Skeletal muscle cell (primary cell): ENCODE measurements around the gene TUBB4B.
"Not testable (repeated sequence)": the region's sequence is repeated elsewhere in the genome, so short reads cannot be mapped to it uniquely, and the experiment has no call there.

ENCODE experiments used
- DNase-seq: peaks from one replicate; pipeline ENCODE4 v3.0.0-alpha.2; 2010; ENCODE audit warnings: low read depth
- H3K4me3 ChIP-seq: 2 replicates; pipeline ENCODE4 v1.5.1; 2011; ENCODE audit warnings: low read depth, mild to moderate bottlenecking, control low read depth, low read length, moderate library complexity

The TUBB4B gene

GRCh38 chr9:137234055-137234697, 6.9 kb upstream of the TUBB4B start:
- H3K4me3 ChIP-seq: no peak overlapping the region
- DNase-seq: no peak

DNA sequence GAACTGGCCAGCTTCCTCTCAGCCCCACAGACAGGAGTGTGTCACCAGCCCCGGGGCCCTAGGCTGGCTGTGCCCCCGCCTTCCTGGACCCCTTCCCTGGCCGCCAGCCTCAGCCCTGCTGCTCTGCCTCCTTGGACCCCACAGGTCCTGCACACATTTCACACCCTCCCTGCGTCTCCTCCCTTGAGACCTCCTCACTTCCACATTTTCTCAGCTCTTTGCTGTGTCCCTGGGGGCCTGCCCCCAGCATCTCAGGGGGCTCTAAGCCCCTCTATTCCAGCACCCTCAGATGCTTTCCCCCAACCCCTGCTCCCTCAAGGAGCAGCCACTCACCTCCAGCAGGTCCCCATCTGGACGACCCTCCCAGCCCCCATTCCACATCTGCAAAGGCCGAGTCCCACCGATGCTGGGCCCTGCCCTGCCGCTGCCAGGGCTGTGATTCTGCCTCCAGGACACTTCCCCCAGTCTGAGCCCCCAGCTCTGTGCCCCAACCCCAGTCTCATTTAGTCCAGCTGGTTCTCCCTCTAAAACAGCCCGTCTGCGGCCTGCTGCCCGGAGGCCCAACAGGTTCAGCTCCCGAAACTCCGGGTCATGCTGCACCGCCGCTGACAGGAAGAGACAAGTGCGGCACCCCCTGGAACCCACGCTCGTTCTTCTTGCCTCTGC, 6.2 kb upstream of the TUBB4B start:
- DNase-seq: no peak
- no peak overlapping the region for H3K4me3 ChIP-seq

DNA sequence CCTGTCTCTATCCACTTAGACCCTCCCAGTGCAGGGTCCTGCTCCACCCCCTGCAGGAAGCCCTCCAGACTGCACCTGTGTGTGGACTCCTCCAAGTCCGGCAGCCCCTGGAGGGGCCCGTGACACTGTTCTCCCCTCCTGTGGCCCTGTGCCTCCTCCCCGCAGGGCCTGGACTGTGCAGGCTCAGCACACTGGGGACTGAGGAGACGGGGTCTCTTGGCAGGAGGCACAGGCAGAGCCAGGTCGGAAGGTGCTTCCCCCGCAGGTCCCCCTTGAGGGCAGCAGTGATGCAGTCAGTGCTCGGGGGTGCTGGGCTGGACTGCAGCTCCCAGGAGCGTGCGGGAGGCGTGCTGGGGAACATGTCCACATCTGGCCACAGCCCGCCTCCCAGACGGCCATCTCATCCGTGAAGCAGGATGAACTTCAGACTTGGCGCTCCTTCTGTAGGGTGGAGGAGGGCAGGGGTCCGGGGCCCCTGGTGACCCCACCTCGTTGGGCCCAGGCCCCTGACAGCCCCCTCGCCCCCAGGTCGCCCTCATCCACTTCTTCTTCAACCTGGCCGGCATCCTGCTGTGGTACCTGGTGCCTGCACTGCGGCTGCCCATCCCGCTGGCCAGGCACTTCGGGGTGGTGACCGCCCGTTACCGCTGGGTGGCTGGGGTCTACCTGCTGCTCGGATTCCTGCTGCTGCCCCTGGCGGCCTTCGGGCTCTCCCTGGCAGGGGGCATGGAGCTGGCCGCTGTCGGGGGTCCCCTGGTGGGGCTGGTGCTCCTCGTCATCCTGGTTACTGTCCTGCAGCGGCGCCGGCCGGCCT, 5.5 kb upstream of the TUBB4B start:
- DNase-seq: no peak
- H3K4me3 ChIP-seq: no peak overlapping the region

DNA sequence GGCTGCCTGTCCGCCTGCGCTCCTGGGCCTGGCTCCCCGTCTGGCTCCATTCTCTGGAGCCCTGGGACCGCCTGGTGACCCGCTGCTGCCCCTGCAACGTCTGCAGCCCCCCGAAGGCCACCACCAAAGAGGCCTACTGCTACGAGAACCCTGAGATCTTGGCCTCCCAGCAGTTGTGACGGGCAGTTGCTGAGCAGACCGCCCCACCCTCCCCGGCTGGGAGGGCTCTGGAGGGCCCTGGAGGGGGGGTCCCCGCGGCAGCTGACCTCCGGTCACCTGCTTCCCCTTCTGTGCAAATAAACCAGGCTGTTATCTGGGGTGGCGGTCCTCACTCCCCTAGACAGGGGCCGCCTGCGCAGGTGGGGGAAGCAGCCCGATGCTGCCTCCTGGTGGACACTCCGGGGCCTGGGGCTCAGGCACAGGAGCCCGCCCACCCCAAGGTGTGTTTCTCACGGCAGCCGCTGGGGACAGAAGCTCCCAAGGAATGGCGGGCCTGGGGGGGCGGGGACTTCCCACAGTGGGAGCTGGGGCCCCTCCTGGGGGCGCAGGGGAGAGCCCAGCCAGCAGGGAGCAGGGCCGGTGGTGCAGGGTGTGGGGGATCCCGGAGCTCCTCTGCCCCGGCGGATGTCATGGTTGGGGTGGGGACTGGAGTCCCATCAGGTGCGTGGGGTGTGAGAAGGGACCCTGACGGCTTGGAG, 4.7 kb upstream of the TUBB4B start:
- no peak overlapping the region for H3K4me3 ChIP-seq
- no peak for DNase-seq

GRCh38 chr9:137236936-137237421, 4.1 kb upstream of the TUBB4B start:
- H3K4me3 ChIP-seq: no peak overlapping the region
- no peak for DNase-seq

DNA sequence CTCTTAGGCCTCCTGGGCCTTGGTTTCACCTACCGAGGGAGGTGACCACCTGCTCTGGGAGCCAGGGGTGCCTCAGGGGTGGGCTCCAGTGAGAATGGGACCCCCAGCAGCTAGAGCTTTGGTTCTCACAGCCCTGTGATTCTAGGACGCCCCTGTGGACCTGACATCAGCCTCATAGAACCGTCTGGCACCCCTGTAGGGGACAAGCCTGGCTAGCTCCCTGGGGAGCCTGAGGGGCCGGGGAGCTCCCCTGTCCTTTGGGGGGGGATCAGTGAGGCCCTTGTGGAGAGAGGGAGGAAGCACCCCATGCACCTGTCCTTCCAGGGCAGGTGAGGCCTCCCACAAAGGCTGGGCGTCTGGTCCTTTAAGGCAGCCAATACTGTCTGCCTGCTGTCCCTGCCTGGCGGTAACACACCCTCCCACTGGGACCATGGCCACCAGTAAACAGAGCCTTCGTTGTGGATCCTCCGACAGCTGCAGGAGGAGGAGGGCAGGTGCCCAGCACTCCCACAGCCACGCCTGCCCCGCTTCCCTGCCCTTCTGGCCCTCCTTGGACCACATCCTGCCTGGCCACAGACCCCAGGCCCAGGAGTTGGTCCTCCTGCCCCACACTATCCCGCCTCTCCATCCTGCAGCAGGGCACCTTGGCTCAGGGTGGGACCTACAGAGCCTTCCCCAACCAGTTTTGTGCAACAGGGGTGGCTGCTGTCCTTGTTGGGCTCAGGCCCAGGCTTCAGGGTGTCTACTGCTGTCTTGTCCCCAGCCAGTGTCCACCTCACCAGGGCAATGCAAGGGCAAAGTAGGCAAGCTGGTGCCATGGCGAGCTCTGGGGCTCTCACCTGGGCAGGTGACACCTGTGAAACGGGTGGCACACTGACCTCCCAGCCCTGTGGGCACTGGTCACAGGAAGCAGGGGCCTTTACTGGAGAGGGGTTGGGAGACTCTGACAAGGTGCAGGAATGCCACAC, 3.0 kb upstream of the TUBB4B start:
- DNase-seq: no peak
- H3K4me3 ChIP-seq: no peak overlapping the region

DNA sequence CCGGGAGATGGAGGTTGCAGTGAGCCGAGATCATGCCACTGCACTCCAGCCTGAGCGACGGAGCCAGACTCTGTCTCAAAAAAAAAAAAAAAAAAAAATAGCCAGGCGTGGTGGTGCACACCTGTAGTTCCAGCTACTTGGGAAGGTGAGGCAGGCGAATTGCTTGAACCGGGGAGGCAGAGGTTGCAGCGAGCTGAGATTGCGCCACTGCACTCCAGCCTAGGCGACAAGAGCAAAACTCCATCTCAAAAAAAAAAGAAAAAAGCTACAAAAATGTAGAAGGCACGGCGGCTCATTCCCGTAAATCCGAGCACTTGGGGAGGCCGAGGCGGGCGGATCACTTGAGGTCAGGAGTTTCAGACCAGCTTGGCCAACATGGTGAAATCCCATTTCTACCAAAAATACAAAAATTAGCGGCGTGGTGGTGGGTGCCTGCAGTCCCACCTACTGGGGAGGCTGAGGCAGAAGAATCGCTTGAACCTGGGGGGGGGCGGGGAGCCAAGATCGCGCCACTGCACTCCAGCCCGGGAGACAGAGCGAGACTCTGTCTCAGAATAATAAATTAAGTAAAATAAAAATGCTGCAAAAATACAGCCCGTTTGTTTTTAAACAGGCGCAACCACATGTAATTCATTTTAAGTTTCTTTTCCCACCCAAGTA, 1.4 kb upstream of the TUBB4B start:
- DNase-seq: not testable (repeated sequence)

DNA sequence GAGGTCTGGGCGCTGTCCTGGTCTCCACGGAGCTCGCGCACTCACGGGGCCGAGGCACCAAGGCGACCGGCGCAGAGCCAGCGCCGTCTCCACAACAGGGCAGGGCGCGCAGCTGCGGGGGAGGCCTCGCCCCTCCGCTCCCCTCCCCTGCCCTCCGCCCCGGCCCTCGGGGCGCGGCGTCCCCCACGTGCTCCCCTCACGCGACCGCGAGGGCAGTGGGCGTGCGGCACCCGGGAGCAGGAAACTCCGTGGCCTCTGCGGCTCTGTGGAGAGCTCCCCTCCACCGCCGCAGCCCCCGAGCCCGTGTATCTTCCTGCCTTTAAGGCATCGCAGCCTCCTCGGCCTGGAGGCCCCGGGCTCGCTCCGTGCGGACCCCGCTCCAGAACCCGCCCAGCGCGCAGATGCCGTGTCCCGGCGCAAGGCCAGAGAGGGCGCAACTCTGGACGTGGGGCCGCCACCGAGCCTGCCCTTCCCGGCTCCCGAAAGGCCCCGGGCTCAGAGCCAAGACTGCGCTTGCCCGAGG, 708 bp upstream of the TUBB4B start:
- peak overlapping the region; percentile 71 for H3K4me3 ChIP-seq
- DNase-seq: no peak

More for the DNA sequence above, 1.4 kb upstream of the TUBB4B start:
- peak overlapping the region; percentile 71 for H3K4me3 ChIP-seq

- peak overlapping the region; percentile 85 for H3K4me3 ChIP-seq
- DNase-seq: no peak
Observed at GRCh38 chr9:137241490-137242268, 592 bp downstream of the TUBB4B start.

- peak overlapping the region; percentile 85 for H3K4me3 ChIP-seq
- DNase-seq: no peak
Observed at GRCh38 chr9:137242269-137243203, 1.4 kb downstream of the TUBB4B start.

DNA sequence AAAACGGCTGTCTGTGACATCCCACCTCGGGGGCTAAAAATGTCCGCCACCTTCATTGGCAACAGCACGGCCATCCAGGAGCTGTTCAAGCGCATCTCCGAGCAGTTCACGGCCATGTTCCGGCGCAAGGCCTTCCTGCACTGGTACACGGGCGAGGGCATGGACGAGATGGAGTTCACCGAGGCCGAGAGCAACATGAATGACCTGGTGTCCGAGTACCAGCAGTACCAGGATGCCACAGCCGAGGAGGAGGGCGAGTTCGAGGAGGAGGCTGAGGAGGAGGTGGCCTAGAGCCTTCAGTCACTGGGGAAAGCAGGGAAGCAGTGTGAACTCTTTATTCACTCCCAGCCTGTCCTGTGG, 2.2 kb downstream of the TUBB4B start:
- not testable (repeated sequence) for DNase-seq, H3K4me3 ChIP-seq

- DNase-seq: no peak
- H3K4me3 ChIP-seq: no peak overlapping the region
Observed at GRCh38 chr9:137243626-137244485, 2.8 kb downstream of the TUBB4B start.

DNA sequence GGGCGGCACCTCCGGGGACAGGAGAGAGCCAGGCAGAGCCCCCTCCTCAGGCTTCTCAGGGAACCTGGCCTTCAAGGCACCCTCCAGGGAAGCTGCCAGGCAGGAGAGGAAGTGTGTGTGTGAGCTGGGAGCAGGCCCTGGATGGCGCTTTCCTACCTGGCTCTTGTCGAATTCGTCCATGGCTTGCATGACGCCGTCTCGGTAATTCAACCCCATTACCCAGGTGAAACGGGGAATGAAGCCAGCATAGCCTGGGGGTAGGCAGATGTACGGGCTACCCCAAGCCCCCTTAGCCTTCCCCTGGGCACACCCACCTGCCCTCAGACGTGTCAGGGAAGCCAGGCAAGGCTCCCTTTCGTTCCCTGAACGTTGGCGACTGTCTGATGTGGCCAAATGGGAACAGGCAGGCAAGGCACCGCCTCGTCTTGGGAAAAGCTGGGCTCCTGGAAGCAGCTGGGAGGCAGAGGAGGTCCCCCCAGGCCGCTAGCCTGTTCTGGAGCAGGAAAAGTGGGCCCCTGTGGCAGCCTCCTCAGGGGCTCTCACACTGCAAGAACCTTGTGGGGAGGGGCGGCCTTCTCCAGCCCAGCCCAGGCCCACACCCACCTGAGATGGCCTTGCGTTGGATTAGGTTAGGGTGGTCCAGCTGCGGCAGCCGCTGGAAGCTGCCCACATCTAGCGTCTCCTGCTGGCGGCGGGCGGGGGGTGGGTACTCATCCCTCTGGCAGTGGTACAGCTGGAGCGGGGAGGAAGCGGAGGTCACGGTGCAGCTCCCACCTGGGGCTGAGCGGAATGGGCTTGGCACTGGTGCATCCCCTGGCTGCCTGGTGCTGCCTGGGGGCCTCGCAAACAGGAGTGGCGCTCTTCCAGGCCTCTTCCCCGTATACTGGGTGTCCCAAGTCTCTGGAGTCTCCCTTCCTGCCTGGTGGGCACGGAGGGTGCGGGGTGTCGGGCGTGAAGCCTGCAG, 3.7 kb downstream of the TUBB4B start:
- H3K4me3 ChIP-seq: no peak overlapping the region
- DNase-seq: no peak
